ENCODE results near the gene NCAM1. TPM values are rescaled to one million over a fixed set of nuclear protein-coding genes. Genes with fewer than 3 reads are reported as not detected.

Gene NCAM1
- total RNA-seq, 1 experiment from 2014 or later: 0.22 TPM

DNA sequence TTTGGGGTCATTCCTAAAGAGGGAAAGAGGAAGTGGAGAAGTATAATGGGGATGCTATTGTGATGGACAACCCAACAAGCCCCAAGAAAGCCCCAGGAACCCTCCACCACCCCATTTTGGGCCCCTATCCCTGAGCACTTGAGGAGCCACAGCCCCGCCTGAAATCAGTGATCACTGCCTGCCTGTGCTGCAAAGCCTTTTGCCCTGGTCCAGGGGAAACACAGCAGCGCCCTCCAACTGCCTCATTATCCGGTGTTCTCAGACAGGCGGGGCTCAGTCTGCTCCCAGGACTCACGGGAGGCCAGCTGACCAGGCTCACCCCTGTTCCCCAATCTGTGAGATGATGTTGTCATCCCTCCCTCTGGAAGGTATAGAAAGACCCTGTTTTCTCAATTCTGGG lies 308.4 kb downstream of the NCAM1 start:
- ChIA-PET CTCF (no interaction called here), POLR2A (no interaction called here), RAD21 (ENCODE audit: low non-redundant PET in 1 of 2, low total read pairs in 2 of 2, uncharacterized antibody in 2 of 2, unreplicated experiment in 2 of 2) (no interaction called here)
- H3K27ac ChIP-seq (ENCODE audit: low read depth, low read length): no peak overlapping the region
- no peaks in the 10 kb centered on the region for H3K9me3 ChIP-seq (ENCODE audit: control insufficient read depth in 1 of 2, insufficient read depth in 1 of 2, low read depth in 1 of 2, low read length in 2 of 2)
- DNase-seq (ENCODE audit: low read depth, low spot score) (no peak), ATAC-seq (no peak)
- H3K4me2 ChIP-seq (ENCODE audit: low read length): no peak overlapping the region
- H3K79me2 ChIP-seq (ENCODE audit: insufficient read depth, low read length): no peaks in the 10 kb centered on the region
- no peaks in the 10 kb centered on the region for H4K20me1 ChIP-seq (ENCODE audit: insufficient read depth)
- no peak overlapping the region for H2AFZ ChIP-seq (ENCODE audit: low read depth, low read length, poor library complexity, severe bottlenecking)
- intact Hi-C loops (cut with micrococcal nuclease): no loop called here
- no TSS peak for BruUV-seq (replicated peaks)
- no peak overlapping the region for H3K4me3 ChIP-seq (replicated peaks in 1 of 2; ENCODE audit: low read depth in 1 of 2, low read length in 2 of 2)
- H3K36me3 ChIP-seq (ENCODE audit: control insufficient read depth in 1 of 2, insufficient read depth in 2 of 2, low read length in 2 of 2): no peaks in the 10 kb centered on the region
- no peaks in the 10 kb centered on the region for H3K9me2 ChIP-seq (ENCODE audit: insufficient read depth)
- peaks cover 27% of the 10 kb centered on the region; the same call in 1 of the 2 replicates for H3K27me3 ChIP-seq (ENCODE audit: insufficient read depth, low read length)
- no peak overlapping the region for H3K9ac ChIP-seq (ENCODE audit: low read length)
- TF ChIP-seq ZBTB33 (IDR thresholded peaks at IDR 0.05; ENCODE audit: extremely low read depth, insufficient replicate concordance, low read length) (no peak), YY1 (IDR thresholded peaks at IDR 0.05; ENCODE audit: extremely low read depth, insufficient replicate concordance, low read depth, low read length) (no peak), REST (IDR thresholded peaks at IDR 0.05; ENCODE audit: low read depth) (no peak)
- TF ChIP-seq, protein P1, sequence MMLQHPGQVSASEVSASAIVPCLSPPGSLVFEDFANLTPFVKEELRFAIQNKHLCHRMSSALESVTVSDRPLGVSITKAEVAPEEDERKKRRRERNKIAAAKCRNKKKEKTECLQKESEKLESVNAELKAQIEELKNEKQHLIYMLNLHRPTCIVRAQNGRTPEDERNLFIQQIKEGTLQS (IDR thresholded peaks at IDR 0.05): no peak
- no peaks in the 10 kb centered on the region for H3K4me1 ChIP-seq (ENCODE audit: control insufficient read depth in 1 of 2, insufficient read depth in 2 of 2, low read length in 2 of 2)
